Left lung (tissue), 10 donors: ENCODE results near the gene CTNND2. TPM values are rescaled to one million over a fixed set of nuclear protein-coding genes. Genes with fewer than 3 reads are reported as not detected.

Source experiments
- ATAC-seq: fragments of 200-7000 bp; cut with Tn5 transposase; one replicate; pipeline ENCODE4 v1.9.1; 2020; ENCODE audit warnings: moderate library complexity
- DNase-seq, 4 donors: peaks; one replicate each; pipeline ENCODE4 v3.0.0-alpha.2; 2013 to 2020
- H3K27ac ChIP-seq, 2 donors: fragments of 200-600 bp; sonication (generic) in 1 of 2; one replicate each; pipeline versions ENCODE4 v1.5.0 to v1.8.0; 2020 to 2021
- H3K27me3 ChIP-seq, 2 donors: fragments of 200-600 bp; sonication (generic) in 1 of 2; one replicate each; pipeline versions ENCODE4 v1.5.0 to v1.8.0; 2020 to 2021
- H3K36me3 ChIP-seq, 2 donors: fragments of 200-600 bp; sonication (generic) in 1 of 2; one replicate each; pipeline versions ENCODE4 v1.5.0 to v1.8.0; 2020 to 2021
- H3K4me1 ChIP-seq, 2 donors: fragments of 200-600 bp; one replicate each; pipeline ENCODE4 v1.8.0; 2021
- H3K4me3 ChIP-seq, 2 donors: fragments of 200-600 bp; sonication (generic) in 1 of 2; one replicate each; pipeline versions ENCODE4 v1.5.0 to v1.8.0; 2020 to 2021; ENCODE audit warnings: mild to moderate bottlenecking in 1 of 2
- H3K9me3 ChIP-seq, 2 donors: fragments of 200-600 bp; sonication (generic) in 1 of 2; one replicate each; pipeline versions ENCODE4 v1.5.0 to v1.8.0; 2020 to 2021
- CTCF ChIP-seq, 2 donors: fragments of 200-600 bp; sonication (generic) in 1 of 2; IDR thresholded peaks; one replicate each; pipeline versions ENCODE4 v1.5.0 to v1.8.0; 2021; ENCODE audit warnings: antibody characterized with exemption in 2 of 2
- intact Hi-C, 2 donors: fragments of 100-400 bp; cut with DNase I; formaldehyde crosslinking; loops; one replicate each; pipeline versions ENCODE4 v1.11.2 to v1.14.2; 2022
- polyA plus RNA-seq, 6 donors: library from polyadenylated mRNA; unstranded; fragments of 120-200 nt; gene quantifications; one replicate each; pipeline ENCODE4 v1.2.1, GENCODE V29; 2013; ENCODE audit not compliant: insufficient read length in 6 of 6
- total RNA-seq, 2 donors: library from RNA; stranded (reverse); fragmentation: NEBNext Ultra II Directional; extraction: Animal tissue kit (Norgen Biotek cat#: 25700); gene quantifications; one replicate each; pipeline ENCODE4 v1.2.1, GENCODE V29; 2021
- donor health status: DM: no; HTN: yes; CAD: no.
- donor health status: DM: no; HTN: no; CAD: no.

The CTNND2 gene
- total and polyA plus RNA-seq, 8 donors, result 1.2 to 4.2 (median 2.2) TPM; not detected in 1

- Histone ChIP-seq H3K27me3 (no peaks in the 10 kb centered on the region), H3K27ac (no peak overlapping the region), H3K4me3 (no peak overlapping the region), H3K36me3 (no peaks in the 10 kb centered on the region), H3K9me3 (no peaks in the 10 kb centered on the region), H3K4me1 (no peaks in the 10 kb centered on the region)
- intact Hi-C loops, result no loop called here
- TF ChIP-seq CTCF (IDR thresholded peaks at IDR 0.05), result no peak
- no peak for DNase-seq
- no peak for ATAC-seq
Measured at GRCh38 chr5:11037941-11038340, 866.3 kb downstream of the CTNND2 start.

- H3K4me1 ChIP-seq, result no peaks in the 10 kb centered on the region
- DNase-seq (no peak), ATAC-seq (no peak)
- H3K9me3 ChIP-seq, result no peaks in the 10 kb centered on the region
- no peak overlapping the region for H3K4me3 ChIP-seq
- TF ChIP-seq CTCF (IDR thresholded peaks at IDR 0.05), result no peak
- no peak overlapping the region for H3K27ac ChIP-seq
- H3K27me3 ChIP-seq, result no peaks in the 10 kb centered on the region
- H3K36me3 ChIP-seq, result no peaks in the 10 kb centered on the region
- intact Hi-C loops, result no loop called here
Measured at GRCh38 chr5:11037080-11037479, 867.2 kb downstream of the CTNND2 start.

- Histone ChIP-seq H3K27ac (no peak overlapping the region), H3K4me3 (no peak overlapping the region), H3K36me3 (no peaks in the 10 kb centered on the region), H3K4me1 (no peaks in the 10 kb centered on the region), H3K27me3 (no peaks in the 10 kb centered on the region), H3K9me3 (peaks cover 0 to 27% of the 10 kb centered on the region in 2 donors)
- DNase-seq (no peak), ATAC-seq (no peak)
- intact Hi-C loops, result no loop called here
- no peak for TF ChIP-seq CTCF (IDR thresholded peaks at IDR 0.05)
Measured at GRCh38 chr5:11030671-11031070, 873.6 kb downstream of the CTNND2 start.

- no peak for DNase-seq
Measured at GRCh38 chr5:11027660-11028059, 876.6 kb downstream of the CTNND2 start.

GRCh38 chr5:11026543-11026942 lies 877.7 kb downstream of the CTNND2 start:
- ATAC-seq (no peak), DNase-seq (no peak)
- intact Hi-C loops, result no loop called here
- Histone ChIP-seq H3K9me3 (peaks cover 0 to 24% of the 10 kb centered on the region in 2 donors), H3K27ac (no peak overlapping the region), H3K36me3 (no peaks in the 10 kb centered on the region), H3K4me1 (no peaks in the 10 kb centered on the region), H3K4me3 (no peak overlapping the region), H3K27me3 (no peaks in the 10 kb centered on the region)
- TF ChIP-seq CTCF (IDR thresholded peaks at IDR 0.05), result no peak

More at GRCh38 chr5:11027660-11028059, 876.6 kb downstream of the CTNND2 start:
- intact Hi-C loops, result no loop called here
- Histone ChIP-seq H3K4me3 (no peak overlapping the region), H3K36me3 (no peaks in the 10 kb centered on the region), H3K9me3 (peaks cover 0 to 27% of the 10 kb centered on the region in 2 donors), H3K27ac (no peak overlapping the region), H3K27me3 (no peaks in the 10 kb centered on the region), H3K4me1 (no peaks in the 10 kb centered on the region)
- no peak for TF ChIP-seq CTCF (IDR thresholded peaks at IDR 0.05)
- no peak for ATAC-seq
